ENCODE results near the gene DRP2.
"Not testable (repeated sequence)": the region's sequence is repeated elsewhere in the genome, so short reads cannot be mapped to it uniquely, and the experiment has no call there.

The DRP2 gene, protein sequence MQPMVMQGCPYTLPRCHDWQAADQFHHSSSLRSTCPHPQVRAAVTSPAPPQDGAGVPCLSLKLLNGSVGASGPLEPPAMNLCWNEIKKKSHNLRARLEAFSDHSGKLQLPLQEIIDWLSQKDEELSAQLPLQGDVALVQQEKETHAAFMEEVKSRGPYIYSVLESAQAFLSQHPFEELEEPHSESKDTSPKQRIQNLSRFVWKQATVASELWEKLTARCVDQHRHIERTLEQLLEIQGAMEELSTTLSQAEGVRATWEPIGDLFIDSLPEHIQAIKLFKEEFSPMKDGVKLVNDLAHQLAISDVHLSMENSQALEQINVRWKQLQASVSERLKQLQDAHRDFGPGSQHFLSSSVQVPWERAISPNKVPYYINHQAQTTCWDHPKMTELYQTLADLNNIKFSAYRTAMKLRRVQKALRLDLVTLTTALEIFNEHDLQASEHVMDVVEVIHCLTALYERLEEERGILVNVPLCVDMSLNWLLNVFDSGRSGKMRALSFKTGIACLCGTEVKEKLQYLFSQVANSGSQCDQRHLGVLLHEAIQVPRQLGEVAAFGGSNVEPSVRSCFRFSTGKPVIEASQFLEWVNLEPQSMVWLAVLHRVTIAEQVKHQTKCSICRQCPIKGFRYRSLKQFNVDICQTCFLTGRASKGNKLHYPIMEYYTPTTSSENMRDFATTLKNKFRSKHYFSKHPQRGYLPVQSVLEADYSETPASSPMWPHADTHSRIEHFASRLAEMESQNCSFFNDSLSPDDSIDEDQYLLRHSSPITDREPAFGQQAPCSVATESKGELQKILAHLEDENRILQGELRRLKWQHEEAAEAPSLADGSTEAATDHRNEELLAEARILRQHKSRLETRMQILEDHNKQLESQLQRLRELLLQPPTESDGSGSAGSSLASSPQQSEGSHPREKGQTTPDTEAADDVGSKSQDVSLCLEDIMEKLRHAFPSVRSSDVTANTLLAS

DNA sequence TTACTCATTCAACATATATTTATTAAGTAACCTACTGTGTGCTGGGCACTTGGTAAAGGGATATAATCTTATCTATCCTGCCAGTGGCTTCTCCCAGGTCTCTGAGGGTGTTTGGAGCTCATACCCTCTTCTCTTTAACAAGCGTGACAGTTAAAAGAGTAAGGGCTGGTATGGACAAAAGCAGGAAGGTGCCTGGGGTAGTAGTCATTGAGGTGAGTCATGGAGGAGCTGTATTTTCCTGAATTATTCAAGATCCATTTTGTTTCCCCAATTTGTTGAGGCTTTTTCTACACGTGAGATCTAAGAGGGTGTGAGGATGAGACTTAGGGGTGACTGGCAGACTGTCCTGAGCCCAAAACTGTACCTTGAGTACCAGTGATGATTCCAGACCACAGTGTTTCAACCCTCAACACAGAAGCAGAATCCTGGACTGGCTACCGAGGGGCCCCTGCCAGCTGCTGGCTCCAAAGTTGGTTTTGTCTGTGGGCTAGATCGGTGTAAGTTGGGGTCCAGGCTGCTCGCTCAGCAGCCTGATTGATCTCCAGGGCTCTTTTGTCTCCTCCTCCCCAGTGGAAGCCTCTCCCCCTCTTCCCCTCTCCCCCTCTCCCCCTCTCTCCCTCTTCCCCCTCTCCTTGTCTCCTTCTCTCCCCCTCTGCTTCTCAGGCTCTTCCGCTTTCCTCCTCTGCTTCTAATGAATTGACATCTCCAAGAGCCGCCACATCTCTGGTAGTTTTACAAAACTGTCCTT is at the start of gene DRP2:
DRP2 (plus strand) TSS at position 671 of the 748 bp plus-strand sequence. CDS start 11,862 bp downstream, outside the sequence.
- DNase-seq, result no peak

DNA sequence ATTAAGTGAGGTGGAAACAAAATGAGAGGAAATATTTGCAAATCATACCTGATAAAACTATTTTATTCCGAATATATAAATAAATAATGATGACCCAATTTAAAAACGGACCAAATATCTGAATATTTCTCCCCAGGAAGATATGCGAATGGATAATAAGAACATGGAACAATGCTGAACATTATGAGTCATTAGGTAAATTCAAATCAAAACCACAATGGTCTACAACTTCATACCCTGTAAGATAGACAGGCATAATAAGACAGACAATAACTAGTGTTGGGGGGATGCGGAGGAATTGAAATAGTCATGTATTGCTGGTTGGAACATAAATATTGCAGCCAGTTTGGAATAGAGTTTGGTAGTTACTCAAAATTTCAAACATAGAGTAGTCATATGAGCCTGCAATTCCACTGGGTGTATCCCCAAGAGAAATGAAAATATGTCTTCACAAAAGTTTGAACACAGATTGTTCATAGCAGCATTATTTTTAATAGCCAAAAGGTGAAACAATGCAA is 47.6 kb upstream of the DRP2 start:
- DNase-seq, result no peak

DNA sequence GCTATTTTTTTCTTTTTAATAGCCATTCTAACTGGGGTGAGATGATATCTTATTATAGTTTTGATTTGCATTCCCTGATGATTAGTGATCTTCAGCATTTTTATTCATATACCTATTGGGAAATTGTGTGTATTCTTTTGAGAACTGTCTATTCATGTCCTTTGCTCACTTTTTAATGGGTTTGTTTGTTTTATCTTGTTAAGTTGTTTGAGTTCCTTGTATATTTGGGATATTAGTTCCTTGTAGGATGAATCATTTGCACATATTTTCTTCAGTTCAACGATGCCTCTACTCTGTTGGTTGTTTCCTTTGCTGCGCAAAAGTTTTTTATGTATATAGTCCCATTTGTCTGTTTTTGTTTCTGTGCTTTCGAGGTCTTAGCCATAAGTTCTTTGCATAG is 43.1 kb upstream of the DRP2 start:
- no peak for DNase-seq

DNA sequence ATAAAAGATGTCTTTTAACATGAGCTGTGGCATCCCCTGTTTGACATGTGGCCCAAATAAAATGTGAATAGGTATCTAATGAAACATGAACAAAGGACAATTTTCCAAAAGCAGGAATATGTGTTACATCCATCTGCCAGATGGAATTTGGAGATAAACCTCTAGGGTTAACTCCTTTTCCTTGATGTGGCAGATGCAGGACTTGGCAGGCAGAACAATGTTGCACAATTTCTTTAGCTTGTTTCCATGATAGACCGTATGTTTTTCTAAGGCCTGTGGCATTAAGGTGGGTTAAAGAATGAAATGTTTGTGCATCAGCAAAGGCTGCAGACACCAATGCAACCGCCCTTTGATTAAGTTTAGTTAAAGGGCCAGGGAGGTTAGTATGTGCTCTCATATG is 34.7 kb upstream of the DRP2 start:
- DNase-seq, result not testable (repeated sequence)

DNA sequence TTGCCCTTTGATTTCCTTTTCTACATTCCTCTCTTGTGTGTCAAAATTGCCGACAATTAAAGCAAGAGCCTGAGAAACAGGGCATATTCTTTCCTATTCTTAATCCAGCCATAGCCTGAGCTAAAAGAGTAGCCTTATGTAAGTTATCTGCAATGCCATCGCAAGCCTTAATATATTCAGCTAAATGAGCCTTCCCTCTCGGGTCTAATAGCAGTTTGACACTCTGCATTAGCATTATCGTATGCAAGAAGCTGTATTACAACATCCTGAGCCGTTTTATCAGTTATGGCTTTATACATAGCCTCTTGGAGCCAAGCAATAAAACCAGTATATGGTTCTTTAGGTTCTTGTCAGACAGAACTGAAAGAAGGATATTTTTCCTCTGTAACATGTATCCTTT is 31.6 kb upstream of the DRP2 start:
- not testable (repeated sequence) for DNase-seq

DNA sequence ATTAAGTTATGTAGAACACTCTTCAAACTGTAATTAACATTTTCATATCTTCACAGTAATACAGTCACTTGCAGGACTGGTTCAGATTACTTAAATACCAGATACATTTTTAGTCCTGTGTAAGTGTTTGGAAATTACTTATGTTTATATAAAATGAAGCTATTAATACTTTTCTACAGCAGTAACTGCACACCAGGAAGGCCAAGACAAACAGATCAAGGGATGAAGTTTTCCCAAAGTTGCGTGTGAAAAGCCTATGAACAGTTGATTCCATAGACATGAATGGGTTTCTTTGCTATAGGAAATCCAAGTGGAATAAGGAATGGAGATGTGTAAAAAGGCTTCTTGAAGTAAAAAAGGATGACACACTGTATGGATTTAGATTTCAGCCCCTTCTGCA is 28.9 kb upstream of the DRP2 start:
- DNase-seq, result no peak

DNA sequence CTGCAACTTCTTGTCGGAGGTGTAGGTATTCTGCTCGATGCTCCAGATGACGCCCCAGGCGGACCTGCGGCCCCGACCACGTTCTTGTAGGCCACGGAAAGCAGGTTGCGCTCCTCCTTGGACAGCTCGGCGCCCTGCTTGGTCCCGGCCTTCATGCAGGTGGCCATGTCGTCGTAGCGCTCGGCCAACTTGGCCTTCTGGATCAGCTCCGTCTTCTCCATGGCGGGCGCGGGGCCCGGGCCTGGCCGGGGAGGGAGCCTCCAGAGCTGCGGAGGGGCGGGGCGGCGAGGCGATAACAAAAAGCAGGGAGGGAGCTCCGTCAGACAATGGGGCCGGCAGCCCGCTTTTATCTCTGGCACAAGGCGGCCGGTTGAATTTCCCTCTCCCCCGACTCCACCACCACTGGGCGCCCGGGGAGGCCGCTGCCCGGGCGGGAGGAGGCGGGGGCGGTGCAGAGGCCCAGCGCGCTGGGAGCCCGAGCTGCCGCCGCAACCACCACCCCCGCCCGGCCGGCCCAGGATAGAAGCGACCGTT is 28.3 kb upstream of the DRP2 start:
- DNase-seq, result no peak

DNA sequence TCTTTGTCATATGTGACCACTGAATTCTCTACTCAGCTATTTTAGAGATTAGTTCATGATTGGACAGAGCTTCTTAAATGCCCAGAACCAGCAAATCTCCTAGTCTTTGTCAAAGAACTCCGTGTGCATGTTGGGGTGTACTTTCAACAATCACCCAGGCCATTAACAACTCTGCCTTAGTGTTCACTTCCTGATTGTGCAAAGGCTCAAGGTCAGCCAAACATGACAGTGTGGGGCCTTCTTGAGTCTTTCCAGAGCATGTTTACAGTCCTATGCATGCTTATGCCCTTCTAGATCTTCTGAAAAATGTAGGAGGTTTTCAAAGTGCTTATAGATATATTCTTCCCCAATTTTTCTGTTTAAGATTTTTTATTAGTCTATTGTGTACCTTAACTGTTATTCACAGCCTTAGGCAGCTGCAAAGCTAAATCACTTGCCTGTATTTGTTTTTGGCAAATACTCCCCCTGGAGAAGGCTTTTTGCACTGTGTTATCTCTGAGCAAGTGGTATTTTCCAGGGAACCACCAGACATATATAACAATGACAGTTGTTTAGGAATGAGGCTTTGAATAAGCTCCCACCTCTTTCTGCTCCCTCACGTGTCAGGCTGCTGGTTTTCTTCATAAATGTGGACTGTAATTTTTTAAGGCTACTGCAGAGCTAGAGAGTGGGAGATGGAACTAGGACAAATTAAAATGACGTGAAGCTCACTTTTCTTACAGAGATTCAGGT is 24.0 kb upstream of the DRP2 start:
- DNase-seq, result no peak

DNA sequence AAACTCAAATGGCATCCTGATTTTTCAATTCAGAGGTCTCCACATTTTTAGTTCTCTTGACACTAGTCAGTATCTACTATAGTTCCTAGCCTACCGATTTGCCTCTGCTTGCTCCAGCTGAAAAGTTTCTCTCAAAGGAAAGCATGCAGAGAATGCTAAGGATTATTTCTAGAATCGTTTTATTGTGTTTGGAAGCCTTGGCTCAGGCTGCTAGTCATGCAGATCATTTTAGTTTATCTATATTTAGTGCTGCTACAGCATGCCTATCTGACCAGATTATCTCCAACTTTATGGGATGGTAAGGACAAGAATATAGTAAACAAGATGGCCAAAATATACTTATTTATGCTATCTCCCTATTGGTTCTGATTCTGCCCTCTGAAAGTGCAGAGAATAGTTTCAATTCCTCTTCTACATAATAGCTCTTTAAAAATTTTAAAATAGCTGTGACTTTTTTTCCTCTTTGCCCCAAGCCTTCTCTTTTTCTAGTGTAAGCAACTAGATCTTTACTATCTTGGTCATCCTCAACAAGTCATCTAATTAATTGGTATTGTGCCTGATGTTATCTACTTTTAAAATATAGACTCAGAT is 15.7 kb upstream of the DRP2 start:
- no peak for DNase-seq

DNA sequence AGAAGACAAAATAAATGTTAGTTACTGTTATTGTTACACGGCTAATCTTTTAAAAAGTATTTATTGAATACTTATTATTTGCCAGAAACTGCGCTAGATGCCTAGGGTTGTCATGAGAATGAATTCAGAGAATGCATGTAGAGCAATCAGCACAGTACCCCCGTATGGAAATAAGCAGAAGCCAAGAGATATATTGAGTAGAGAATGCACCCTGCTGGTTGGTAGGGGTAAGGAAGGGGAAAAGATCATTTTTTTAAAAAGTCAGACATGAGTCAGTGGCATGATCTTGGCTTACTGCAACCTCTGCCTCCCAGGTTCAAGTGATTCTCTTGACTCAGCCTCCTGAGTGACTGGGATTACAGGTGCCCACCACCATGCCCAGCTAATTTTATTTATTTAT is 13.1 kb upstream of the DRP2 start:
- no peak for DNase-seq

DNA sequence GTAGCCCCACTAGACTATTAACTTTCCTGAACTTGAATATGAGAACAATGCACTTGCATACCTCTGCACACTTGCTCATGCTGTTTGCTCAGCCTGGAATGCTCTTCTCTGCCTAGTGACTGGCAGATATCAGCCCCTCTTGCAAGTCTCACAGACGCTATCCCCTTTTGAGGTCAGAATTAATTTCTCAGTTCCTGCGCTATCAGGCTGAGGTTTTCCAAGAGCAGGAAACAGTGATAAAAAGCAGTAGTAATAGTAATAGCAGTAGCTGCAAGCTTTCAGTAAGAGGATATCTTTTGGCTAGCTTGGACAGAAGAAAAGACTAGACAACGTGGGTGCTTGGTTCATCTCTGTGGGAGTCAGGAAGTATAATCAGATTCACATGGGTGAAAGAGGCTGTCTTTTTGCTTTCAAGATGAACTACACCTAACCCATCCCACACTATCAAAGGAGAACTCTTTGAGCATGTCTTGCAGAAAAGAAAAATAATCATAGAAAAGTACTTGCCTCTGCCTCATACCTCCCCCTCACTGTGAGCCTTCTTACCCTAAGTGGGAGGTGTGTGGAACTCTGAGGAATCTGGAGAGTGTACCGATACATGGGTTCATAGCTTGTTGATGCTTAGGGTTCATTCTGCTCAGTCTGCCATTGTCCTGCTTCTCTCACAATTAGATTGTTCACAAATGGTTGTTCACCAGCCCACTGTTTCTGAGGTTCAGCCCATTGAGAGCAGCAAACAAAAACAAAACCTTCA is 11.3 kb upstream of the DRP2 start:
- no peak for DNase-seq

DNA sequence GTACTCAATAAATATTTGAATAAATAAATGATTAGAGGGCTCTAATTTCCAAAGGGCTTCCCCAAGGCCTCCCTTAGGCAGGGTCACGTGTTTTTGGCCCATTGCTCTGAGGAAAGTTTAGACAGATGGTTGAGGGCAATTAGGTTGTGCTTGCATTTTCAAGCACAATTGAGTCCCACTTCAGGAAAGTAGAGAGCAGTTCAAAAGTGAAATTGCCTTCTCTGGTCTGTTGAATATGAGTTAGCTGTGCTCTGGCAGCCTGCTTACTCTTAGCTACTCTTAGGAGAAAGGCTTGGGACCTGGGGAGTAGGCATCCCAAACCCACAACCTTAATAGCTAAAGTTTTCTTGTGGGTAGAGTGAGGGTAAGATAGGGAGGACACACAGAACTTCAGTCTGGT is 9.0 kb upstream of the DRP2 start:
- no peak for DNase-seq

DNA sequence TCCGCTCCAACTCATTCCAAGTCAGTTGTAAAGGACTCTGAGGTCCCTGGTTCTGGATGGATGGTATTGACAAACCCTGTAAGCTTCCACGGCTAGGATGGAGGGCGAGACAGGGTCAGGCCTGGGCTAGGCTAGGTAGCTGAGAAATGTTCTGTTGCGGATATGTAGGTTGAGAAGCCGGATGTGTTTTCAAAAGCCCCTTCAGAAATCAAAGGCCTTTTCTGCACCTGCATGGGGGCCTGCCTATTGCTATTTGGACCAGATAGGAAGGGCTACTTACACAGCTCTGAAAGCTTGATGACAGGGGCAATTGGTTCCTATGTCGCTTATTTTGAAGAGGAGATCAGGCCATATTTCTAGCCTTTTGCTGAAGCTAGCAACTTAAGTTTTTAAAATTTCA is 1.9 kb upstream of the DRP2 start:
- no peak for DNase-seq

DNA sequence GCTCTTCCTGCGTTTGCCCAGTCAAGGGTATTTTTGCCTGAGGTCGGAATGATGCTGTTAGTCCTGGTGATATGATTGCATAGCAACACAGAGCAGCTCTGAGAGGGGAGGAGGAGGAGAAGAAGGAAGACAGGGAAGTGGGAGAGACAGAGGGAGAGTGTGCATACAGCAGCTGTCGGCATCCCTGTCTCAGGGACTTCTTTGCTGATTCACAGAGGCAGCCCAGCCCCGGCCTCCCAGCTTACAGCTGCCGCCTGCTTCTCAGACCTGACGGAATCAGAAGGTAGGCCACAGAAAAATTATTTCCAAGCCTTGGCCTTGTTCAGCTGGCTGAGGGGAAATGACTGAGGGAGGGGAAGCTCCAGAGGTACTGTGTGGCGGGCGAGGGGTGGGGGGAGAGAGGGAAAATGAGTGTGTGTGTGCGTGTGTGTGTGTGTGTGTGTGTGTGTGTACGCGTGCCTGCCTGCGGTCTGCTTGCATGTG is 319 bp downstream of the DRP2 start:
- no peak for DNase-seq

DNA sequence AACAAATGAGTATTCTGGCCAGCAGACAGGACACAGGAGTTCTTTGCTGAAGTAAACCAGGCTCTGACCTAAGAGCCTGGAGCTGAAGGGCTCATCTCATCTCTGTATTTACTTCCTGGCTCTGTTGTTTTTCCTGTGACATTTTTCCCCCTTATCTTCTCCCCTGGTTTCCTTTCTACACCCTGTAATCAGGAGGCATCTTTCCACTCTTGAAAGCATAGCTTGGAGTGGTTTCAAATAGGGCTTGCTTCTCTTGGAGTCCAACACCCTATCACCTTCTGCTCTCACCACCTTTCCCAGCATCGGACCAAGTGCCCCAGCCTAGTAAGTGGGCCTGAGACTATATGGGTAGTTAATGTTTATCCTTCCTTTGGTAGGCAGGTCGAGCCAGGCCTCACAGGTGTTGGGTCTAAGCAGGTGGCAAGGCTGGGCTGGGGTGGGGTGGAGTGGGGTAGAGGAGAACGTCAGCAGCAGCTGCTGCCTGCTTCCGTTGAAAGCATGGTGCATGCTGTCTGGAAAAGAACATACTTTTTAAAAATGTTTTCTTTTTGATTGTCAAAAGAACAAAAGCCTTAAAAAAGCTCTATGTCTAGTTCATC is 1.2 kb downstream of the DRP2 start:
- DNase-seq, result no peak

DNA sequence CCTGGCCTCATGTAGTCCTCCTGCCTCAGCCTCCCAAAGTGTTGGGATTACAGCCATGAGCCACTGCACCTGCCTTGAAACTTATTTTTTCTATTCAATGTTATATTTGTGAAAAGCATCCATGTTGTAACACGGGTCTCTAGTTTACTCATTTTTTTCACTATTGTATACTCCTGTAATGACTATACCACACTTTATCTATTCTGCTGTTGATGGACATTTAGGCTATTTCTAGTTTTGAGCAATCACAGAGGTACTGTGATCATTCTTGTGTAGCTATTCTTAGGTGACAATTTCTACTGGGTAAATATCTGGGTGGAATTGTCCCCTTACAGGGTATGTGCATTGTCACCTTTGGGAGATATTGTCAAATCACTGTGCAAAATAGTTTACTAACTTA is 3.6 kb downstream of the DRP2 start:
- DNase-seq, result no peak

DNA sequence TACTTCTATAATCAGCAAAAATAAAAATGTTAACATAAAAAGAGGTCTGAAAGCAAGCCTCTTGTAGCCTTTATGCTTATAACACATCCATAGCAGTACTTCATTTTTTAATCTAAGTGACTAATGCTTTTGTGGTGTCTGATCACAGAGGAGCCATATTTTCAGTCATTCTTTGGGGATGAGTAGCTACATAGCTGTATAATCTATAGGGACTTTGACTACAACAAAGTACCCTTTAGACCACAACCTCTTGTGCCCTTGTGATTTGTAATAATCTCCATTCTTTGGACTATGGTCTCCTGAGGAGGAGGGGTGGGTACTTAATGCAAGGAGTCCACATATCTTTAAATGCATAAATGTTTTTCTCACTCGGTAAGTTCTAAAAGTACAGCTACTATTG is 9.6 kb downstream of the DRP2 start:
- DNase-seq, result no peak

DNA sequence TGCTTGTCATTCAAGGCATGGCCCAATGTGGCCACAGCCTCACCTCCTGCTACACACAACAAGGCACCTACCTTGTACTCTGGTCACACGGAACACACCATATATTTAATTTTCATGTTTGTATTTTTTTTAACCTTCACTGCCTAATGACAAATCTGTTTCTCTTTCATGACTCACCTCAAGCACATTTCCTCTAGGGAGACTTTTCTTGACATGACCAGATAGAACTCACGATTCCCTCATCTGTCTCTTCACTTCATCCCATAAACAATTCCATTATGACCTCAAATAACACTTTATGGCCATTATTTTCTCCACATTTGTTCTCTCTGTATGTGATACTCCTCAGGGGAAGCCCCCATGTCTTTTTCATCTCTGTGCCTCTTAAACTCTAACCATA is 11.1 kb downstream of the DRP2 start:
- no peak for DNase-seq

DNA sequence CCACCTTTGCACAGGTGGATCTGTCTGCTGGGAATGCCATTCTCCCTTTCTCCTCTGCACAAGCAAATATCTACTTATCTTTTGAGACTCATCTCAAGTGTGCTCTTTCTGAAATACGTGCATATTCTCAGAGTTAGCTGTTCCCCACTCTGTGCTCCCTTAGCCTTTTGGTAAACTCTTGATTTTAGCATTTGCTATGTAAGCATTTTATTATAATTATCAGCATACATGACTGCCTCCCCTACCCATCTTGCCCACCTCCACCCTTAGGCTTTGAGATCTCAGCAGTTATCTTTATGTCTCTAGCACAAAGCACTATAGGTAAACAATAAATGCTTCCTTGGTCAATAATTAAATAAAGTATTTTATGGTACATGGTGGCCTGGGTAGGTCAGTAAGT is 11.5 kb downstream of the DRP2 start:
- no peak for DNase-seq

DNA sequence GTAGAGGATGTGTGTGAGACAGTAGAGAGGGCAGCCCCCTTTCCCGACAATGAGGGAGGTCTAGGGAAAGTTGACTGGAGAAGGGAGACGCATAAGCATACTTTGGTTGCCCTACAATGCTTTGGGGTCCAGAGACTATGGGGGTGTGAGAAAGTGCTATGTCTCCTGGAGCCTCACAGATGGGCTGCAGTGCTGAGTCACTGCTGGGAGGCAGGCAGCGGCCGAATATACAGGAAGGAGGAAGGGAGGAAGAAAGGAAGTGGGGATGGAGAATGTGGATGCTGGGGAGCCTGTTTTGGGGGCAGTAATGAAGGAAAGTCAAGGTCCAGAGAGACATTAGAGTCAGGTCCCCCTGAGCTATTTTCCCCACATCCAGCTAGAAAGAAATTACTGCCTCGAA is 12.7 kb downstream of the DRP2 start:
- no peak for DNase-seq
